ENCODE measurements around the gene APIP.

Gene APIP

GRCh38 chr11:34840736-34841386 lies 75.3 kb downstream of the APIP start:
- DNase-seq (ENCODE audit: low spot score): peak; percentile 61

- DNase-seq (ENCODE audit: low spot score): no peak
Observed at GRCh38 chr11:34839969-34840368, 76.2 kb downstream of the APIP start.

GRCh38 chr11:34836958-34837856 lies 79.0 kb downstream of the APIP start:
- no peak for DNase-seq (ENCODE audit: low spot score)

GRCh38 chr11:34833602-34834001 lies 82.6 kb downstream of the APIP start:
- DNase-seq (ENCODE audit: low spot score): no peak

All from germinal center (tissue), 1 donor.